Endothelial cell of umbilical vein (primary cell): ENCODE results near the gene TTL. TPM values are rescaled to one million over a fixed set of nuclear protein-coding genes. Genes with fewer than 3 reads are reported as not detected.

Experiments
- BruUV-seq: library from RNA; stranded (reverse); fragments of 400-500 nt; replicated peaks from 2 replicates; lab custom pipeline; 2021; lab: Mats Ljungman, UMichigan
- CTCF ChIA-PET: fragments of 300-600, 350-600 bp; sonication (Branson Sonifier 250); formaldehyde crosslinking; loops from one replicate; lab custom pipeline; 2021; ENCODE audit warnings: antibody characterized with exemption, inconsistent platforms; lab: Charles Lee
- POLR2A ChIA-PET: fragments of 300-600, 350-600 bp; sonication (Branson Sonifier 250); formaldehyde crosslinking; loops from one replicate; lab custom pipeline; 2021; ENCODE audit warnings: antibody characterized with exemption, inconsistent platforms; lab: Charles Lee
- DNase-seq: peaks from one replicate; pipeline ENCODE4 v3.0.0-alpha.2; 2011; ENCODE audit warnings: low read depth, low spot score
- FAIRE-seq: peaks from 2 replicates; lab custom pipeline; 2011; peaks lifted over from hg19 to GRCh38; lab: Jason Lieb, UNC
- H2AFZ ChIP-seq: 2 replicates; pipeline ENCODE4 v1.6.0; 2012; ENCODE audit warnings: low read depth, low read length, control low read depth, inconsistent platforms
- H3K27ac ChIP-seq: 2 replicates; pipeline ENCODE4 v1.5.1; 2011; ENCODE audit warnings: low read depth, mild to moderate bottlenecking, control low read depth, low read length, moderate library complexity; ENCODE audit not compliant: insufficient read depth
- H3K27me3 ChIP-seq, 2 experiments: 2 replicates each; pipeline versions ENCODE4 v1.6.0 to v1.6.1; 2011; ENCODE audit warnings: low read length in 2 of 2, mixed read lengths in 1 of 2; ENCODE audit not compliant: control insufficient read depth in 2 of 2, insufficient read depth in 2 of 2
- H3K36me3 ChIP-seq, 2 experiments: 2 replicates in 1 of 2; 3 replicates in 1 of 2; pipeline ENCODE4 v1.5.1; 2011; ENCODE audit warnings: low read length in 2 of 2, mild to moderate bottlenecking in 1 of 2, moderate library complexity in 1 of 2; ENCODE audit not compliant: control insufficient read depth in 2 of 2, insufficient read depth in 2 of 2; ENCODE audit errors: extremely low read depth in 1 of 2
- H3K4me1 ChIP-seq: 3 replicates; pipeline ENCODE4 v1.5.1; 2011; ENCODE audit warnings: mild to moderate bottlenecking, low read length; ENCODE audit not compliant: control insufficient read depth, insufficient read depth; ENCODE audit errors: extremely low read depth
- H3K4me2 ChIP-seq: 2 replicates; pipeline ENCODE4 v1.6.1; 2011; ENCODE audit warnings: low read length, control low read depth, mixed read lengths; ENCODE audit not compliant: insufficient read depth
- H3K4me3 ChIP-seq, 3 experiments: fragments of 200-600 bp in 1 of 3; sonication (generic), shearing (Covaris generic) in 1 of 3; replicated peaks in 1 of 3; 2 replicates each; pipeline ENCODE4 v1.5.1; 2011 to 2016; ENCODE audit warnings: control low read depth in 3 of 3, low read length in 3 of 3, mild to moderate bottlenecking in 2 of 3, inconsistent platforms in 1 of 3, low read depth in 1 of 3, moderate library complexity in 1 of 3; ENCODE audit not compliant: insufficient read depth in 1 of 3
- H3K79me2 ChIP-seq: 2 replicates; pipeline ENCODE4 v1.6.0; 2012; ENCODE audit warnings: low read length, inconsistent platforms; ENCODE audit not compliant: control insufficient read depth, insufficient read depth
- H3K9ac ChIP-seq: replicated peaks from 2 replicates; pipeline ENCODE3; 2011; ENCODE audit warnings: low read length, control low read depth; ENCODE audit not compliant: insufficient read depth; ENCODE audit errors: extremely low read depth
- H3K9me1 ChIP-seq: replicated peaks from 3 replicates; pipeline ENCODE4 v1.6.0; 2011; ENCODE audit warnings: mild to moderate bottlenecking, low read length; ENCODE audit not compliant: control insufficient read depth, insufficient read depth; ENCODE audit errors: extremely low read depth
- H3K9me3 ChIP-seq: replicated peaks from 2 replicates; pipeline ENCODE4 v1.5.1; 2012; ENCODE audit warnings: low read length, inconsistent platforms; ENCODE audit not compliant: control insufficient read depth, insufficient read depth
- H4K20me1 ChIP-seq: replicated peaks from 2 replicates; pipeline ENCODE3; 2011; ENCODE audit warnings: mild to moderate bottlenecking, low read length; ENCODE audit not compliant: control insufficient read depth, insufficient read depth; ENCODE audit errors: extremely low read depth
- CTCF ChIP-seq, 2 donors: IDR thresholded peaks; 1 replicate in 1 of 2; 2 replicates in 1 of 2; pipeline ENCODE4 v1.5.1; 2011; ENCODE audit warnings: low read length in 2 of 2, mild to moderate bottlenecking in 2 of 2, moderate library complexity in 2 of 2, control low read depth in 1 of 2, inconsistent platforms in 1 of 2, low read depth in 1 of 2; ENCODE audit not compliant: insufficient read depth in 1 of 2; ENCODE audit errors: extremely low read depth in 1 of 2
- EZH2 ChIP-seq: IDR thresholded peaks from 2 replicates; pipeline ENCODE4 v1.6.1; 2012; ENCODE audit warnings: borderline replicate concordance, low read depth, mild to moderate bottlenecking, moderate library complexity, low read length, inconsistent platforms; ENCODE audit not compliant: severe bottlenecking
- FOS ChIP-seq: IDR thresholded peaks from 2 replicates; pipeline ENCODE4 v1.6.1; 2011; ENCODE audit warnings: mild to moderate bottlenecking, low read length, moderate library complexity, borderline replicate concordance; ENCODE audit not compliant: insufficient read depth
- GATA2 ChIP-seq: IDR thresholded peaks from 2 replicates; pipeline ENCODE4 v1.7.0; 2011; ENCODE audit warnings: low read depth, mild to moderate bottlenecking, moderate library complexity, mixed read lengths, low read length; ENCODE audit not compliant: insufficient read length, insufficient read depth
- JUN ChIP-seq: IDR thresholded peaks from 2 replicates; pipeline ENCODE4 v1.6.1; 2011; ENCODE audit warnings: borderline replicate concordance, low read depth; ENCODE audit not compliant: insufficient read length, insufficient read depth
- MAX ChIP-seq: IDR thresholded peaks from 2 replicates; pipeline ENCODE4 v1.6.1; 2011; ENCODE audit not compliant: insufficient read depth, insufficient read length
- MYC ChIP-seq: IDR thresholded peaks from one replicate; pipeline ENCODE4 v1.6.1; 2011; ENCODE audit warnings: mild to moderate bottlenecking, low read depth, low read length
- POLR2A ChIP-seq: IDR thresholded peaks from 2 replicates; pipeline ENCODE4 v1.6.1; 2012; ENCODE audit warnings: low read depth, mild to moderate bottlenecking, control low read depth, low read length
- POLR2AphosphoS5 ChIP-seq: IDR thresholded peaks from 2 replicates; pipeline ENCODE4 v1.6.1; 2012; ENCODE audit warnings: low read depth, mild to moderate bottlenecking, control low read depth, low read length, moderate library complexity; ENCODE audit not compliant: insufficient read depth
- dilution Hi-C: fragments of 300-500 bp; cut with MboI; formaldehyde crosslinking; loops from one replicate; pipeline ENCODE4 v1.15.0; 2019; ENCODE audit warnings: low sequenced_read_pairs; ENCODE audit not compliant: extremely low pct_ligation_motif_present
- intact Hi-C: fragments of 100-400 bp; cut with micrococcal nuclease; formaldehyde crosslinking; loops from one replicate; pipeline ENCODE4 v1.10.0; 2022
- polyA plus RNA-seq, 4 experiments: library from polyadenylated mRNA; depleted of rRNA in 3 of 4; stranded (reverse) in 3 of 4; unstranded in 1 of 4; fragments of >200 nt; gene quantifications; 2 replicates each; pipeline versions ENCODE4 v1.2.1 to v1.2.3, GENCODE V29; 2011 to 2012; ENCODE audit warnings: missing spikeins in 1 of 4
- total RNA-seq: library from RNA; stranded (reverse); gene quantifications from 2 replicates; pipeline ENCODE4 v1.2.3, GENCODE V29; 2021

Gene TTL
- total and polyA plus RNA-seq, 2 donors (not counting 3 experiments of a cell fraction or from before 2014, with no cell fraction given) = 21.9 to 66.8 TPM

GRCh38 chr2:112519506-112519905 lies 37.5 kb downstream of the TTL start:
- no peaks in the 10 kb centered on the region for H4K20me1 ChIP-seq
- H3K27ac ChIP-seq = no peak overlapping the region
- H3K27me3 ChIP-seq = no peaks in the 10 kb centered on the region
- POLR2A ChIA-PET = interaction anchor here (0.6 kb wide), 1 partner anchor 14 kb away, joined by 5 read pairs; no protein-coding TSS in a partner anchor
- intact Hi-C loops (no loop called here), dilution Hi-C loops (no loop called here)
- CTCF ChIA-PET = interaction anchor here (1.0 kb wide), 1 partner anchor 39 kb away, joined by 3 read pairs; no protein-coding TSS in a partner anchor
- peaks cover 8 to 19% of the 10 kb centered on the region in 2 experiments for H3K36me3 ChIP-seq
- H3K79me2 ChIP-seq = peaks cover 2% of the 10 kb centered on the region
- no peak for DNase-seq
- FAIRE-seq = no peak
- no TSS peak for BruUV-seq
- no peak overlapping the region for H3K9ac ChIP-seq
- H3K9me1 ChIP-seq = no peaks in the 10 kb centered on the region
- no peaks in the 10 kb centered on the region for H3K4me1 ChIP-seq
- no peak overlapping the region for H2AFZ ChIP-seq
- TF ChIP-seq POLR2AphosphoS5 = no peak
- TF ChIP-seq CTCF (IDR thresholded peaks at IDR 0.05; ENCODE audit: extremely low read depth in 1 of 2, insufficient read depth in 1 of 2, low read depth in 1 of 2, low read length in 2 of 2) = no peak
- no peak for TF ChIP-seq EZH2
- no peak for TF ChIP-seq GATA2
- TF ChIP-seq MAX = no peak
- no peak for TF ChIP-seq MYC
- TF ChIP-seq JUN = no peak
- TF ChIP-seq FOS = no peak
- no peak for TF ChIP-seq POLR2A
- no peak overlapping the region for H3K4me2 ChIP-seq
- no peak overlapping the region for H3K4me3 ChIP-seq
- no peaks in the 10 kb centered on the region for H3K9me3 ChIP-seq
